Mononuclear cell (primary cell): ENCODE results near the gene SPRYD4. TPM values are rescaled to one million over a fixed set of nuclear protein-coding genes. Genes with fewer than 3 reads are reported as not detected.
"Not testable (repeated sequence)": the region's sequence is repeated elsewhere in the genome, so short reads cannot be mapped to it uniquely, and the experiment has no call there.

ENCODE experiments used
- H3K27me3 ChIP-seq: 2 replicates; pipeline ENCODE4 v1.6.0; 2011; ENCODE audit warnings: low read length, control low read depth; ENCODE audit not compliant: insufficient read depth
- H3K4me1 ChIP-seq: 2 replicates; pipeline ENCODE4 v1.5.1; 2011; ENCODE audit warnings: mild to moderate bottlenecking, low read length, control low read depth; ENCODE audit not compliant: insufficient read depth
- H3K4me3 ChIP-seq: 2 replicates; pipeline ENCODE4 v1.5.1; 2011; ENCODE audit warnings: mild to moderate bottlenecking, low read length, moderate library complexity
- H3K9me3 ChIP-seq: 2 replicates; pipeline ENCODE4 v1.5.1; 2011; ENCODE audit warnings: low read depth, mild to moderate bottlenecking, control low read depth, low read length
- total RNA-seq: library from RNA; depleted of rRNA; stranded (reverse); fragments of >200 nt; gene quantifications from one replicate; pipeline ENCODE4 v1.2.3, GENCODE V29; 2012

The SPRYD4 gene
- total RNA-seq, 1 donor: 2.9 TPM

DNA sequence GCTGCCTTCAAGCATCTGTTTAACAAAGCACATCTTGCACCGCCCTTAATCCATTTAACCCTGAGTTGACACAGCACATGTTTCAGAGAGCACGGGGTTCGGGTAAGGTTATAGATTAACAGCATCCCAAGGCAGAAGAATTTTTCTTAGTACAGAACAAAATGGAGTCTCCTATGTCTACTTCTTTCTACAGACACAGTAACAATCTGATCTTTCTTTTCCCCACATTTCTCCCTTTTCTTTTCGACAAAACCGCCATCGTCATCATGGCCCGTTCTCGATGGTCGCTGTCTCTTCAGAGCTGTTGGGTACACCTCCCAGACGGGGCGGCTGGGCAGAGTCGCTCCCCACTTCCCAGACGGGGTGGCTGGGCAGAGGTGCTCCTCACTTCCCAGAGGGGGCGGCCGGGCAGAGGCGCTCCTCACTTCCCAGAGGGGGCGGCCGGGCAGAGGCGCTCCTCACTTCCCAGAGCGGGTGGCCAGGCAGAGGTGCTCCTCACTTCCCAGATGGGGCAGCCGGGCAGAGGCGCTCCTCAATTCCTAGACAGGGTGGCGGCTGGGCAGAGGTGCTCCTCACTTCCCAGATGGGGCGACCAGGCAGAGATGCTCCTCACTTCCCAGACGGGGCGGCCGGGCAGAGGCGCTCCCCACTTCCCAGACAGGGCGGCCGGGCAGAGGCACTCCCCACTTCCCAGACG is 25.2 kb downstream of the SPRYD4 start:
- H3K4me3 ChIP-seq, H3K9me3 ChIP-seq: not testable (repeated sequence)
- peaks cover 21% of the 10 kb centered on the region for H3K27me3 ChIP-seq

DNA sequence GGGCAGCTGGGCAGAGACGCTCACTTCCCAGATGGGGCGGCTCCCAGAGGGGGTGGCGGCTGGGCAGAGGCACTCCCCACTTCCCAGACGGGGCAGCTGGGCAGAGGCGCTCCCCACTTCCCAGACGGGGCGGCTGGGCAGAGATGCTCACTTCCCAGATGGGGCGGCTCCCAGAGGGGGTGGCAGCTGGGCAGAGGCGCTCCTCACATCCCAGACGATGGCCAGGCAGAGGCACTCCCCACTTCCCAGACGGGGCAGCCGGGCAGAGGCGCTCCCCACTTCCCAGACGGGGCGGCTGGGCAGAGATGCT is 25.7 kb downstream of the SPRYD4 start:
- peaks cover 16% of the 10 kb centered on the region for H3K27me3 ChIP-seq
- not testable (repeated sequence) for H3K4me3 ChIP-seq, H3K9me3 ChIP-seq, H3K4me1 ChIP-seq

More for the DNA sequence above, 25.2 kb downstream of the SPRYD4 start:
- H3K4me1 ChIP-seq: not testable (repeated sequence)

DNA sequence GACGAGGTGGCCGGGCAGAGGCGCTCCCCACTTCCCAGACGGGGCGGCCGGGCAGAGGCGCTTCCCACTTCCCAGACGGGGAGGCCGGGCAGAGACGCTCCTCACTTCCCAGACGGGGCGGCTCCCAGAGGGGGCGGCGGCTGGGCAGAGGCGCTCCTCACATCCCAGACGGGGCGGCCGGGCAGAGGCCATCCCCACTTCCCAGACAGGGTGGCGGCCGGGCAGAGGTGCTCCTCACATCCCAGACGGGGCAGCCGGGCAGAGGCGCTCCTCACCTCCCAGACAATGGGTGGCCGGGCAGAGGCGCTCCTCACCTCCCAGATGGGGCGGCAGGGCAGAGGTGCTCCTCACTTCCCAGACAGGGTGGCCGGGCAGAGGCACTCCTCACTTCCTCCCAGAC is 26.1 kb downstream of the SPRYD4 start:
- H3K4me1 ChIP-seq, H3K9me3 ChIP-seq, H3K4me3 ChIP-seq: not testable (repeated sequence)
- H3K27me3 ChIP-seq: peaks cover 12% of the 10 kb centered on the region

DNA sequence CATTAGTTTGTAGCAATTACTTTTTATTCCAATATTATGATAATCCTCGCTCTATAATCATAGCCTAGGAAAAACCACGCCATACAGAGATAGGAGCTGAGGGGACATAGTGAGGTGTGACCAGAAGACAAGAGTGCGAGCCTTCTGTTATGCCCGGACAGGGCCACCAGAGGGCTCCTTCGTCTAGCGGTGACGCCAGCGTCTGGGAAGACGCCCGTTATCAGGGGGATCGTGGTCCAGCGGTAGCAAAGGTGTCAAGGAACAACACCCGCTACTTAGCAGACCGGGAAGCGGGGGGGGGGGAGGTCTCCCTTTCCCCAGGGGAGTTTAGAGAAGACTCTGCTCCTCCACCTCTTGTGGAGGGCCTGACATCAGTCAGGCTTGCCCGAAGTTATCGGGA is 28.3 kb downstream of the SPRYD4 start:
- not testable (repeated sequence) for H3K27me3 ChIP-seq, H3K4me1 ChIP-seq, H3K4me3 ChIP-seq, H3K9me3 ChIP-seq

DNA sequence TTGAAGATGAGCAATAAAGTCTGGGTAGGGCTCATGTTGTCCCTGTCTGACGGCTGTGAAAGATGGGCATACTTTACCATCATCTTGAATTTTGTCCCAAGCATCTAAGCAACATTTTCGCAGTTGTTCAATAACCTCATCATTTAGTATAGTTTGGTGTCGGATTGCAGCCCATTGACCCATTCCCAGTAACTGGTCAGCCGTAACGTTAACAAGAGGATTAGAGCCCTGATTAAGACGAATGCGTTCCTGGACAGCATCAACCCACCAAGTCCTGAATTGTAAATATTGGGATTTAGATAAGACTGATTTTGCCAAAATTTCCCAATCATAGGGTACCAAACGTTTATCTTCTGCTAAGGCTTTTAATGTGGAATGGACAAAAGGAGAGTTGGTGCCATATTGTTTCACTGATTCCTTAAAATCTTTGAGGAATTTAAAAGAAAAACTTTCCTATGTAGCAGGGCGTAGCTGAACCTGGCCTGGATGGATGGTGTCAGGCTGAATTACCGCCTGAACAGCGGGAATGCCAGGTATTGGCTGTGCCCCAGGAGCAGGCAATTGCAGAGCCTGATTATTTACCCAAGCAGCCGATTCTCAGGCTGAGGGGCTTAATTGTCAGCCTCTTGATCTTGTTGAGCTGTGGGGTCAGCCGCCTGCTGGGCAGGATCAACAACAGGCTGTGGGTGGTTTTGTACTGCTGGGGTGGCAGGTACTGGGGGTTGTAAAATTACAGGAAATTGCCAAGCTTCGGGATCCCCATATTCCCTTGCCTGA is 29.9 kb downstream of the SPRYD4 start:
- not testable (repeated sequence) for H3K27me3 ChIP-seq, H3K4me1 ChIP-seq, H3K9me3 ChIP-seq, H3K4me3 ChIP-seq

DNA sequence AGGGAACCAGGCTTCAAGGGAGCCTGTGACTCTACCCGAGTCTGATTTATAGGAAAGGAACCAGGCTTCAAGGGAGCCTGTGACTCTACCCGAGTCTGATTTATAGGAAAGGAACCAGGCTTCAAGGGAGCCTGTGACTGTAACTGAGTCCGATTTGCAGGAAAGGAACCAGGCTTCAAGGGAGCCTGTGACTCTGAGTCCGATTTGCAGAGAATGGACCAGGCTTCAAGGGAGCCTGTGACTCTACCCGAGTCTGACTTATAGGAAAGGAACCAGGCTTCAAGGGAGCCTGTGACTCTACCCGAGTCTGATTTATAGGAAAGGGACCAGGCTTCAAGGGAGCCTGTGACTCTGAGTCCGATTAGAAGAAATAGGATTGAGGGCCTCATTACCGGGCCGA is 31.1 kb downstream of the SPRYD4 start:
- not testable (repeated sequence) for H3K4me3 ChIP-seq, H3K9me3 ChIP-seq

DNA sequence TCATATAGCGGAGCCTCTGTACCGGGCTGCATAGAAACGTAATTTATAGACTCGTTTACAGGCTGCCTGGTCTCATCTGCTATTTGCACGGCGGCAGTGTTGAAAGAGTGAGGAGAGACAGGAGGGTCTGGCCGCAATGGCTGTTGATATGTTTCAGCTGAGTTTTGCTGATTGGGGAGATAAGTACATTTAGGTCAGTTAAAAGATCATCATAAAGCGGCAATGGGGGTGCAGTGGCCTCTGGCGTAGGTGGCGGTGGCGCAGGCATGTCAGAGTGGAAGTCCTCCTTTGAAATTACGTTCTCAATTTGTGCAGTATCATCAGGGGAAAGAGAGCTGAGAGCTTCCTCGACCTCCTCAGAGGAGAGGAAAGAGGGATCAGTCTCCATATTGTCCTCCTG is 31.5 kb downstream of the SPRYD4 start:
- not testable (repeated sequence) for H3K4me1 ChIP-seq, H3K27me3 ChIP-seq, H3K9me3 ChIP-seq, H3K4me3 ChIP-seq

More for the DNA sequence above, 31.1 kb downstream of the SPRYD4 start:
- not testable (repeated sequence) for H3K4me1 ChIP-seq, H3K27me3 ChIP-seq

DNA sequence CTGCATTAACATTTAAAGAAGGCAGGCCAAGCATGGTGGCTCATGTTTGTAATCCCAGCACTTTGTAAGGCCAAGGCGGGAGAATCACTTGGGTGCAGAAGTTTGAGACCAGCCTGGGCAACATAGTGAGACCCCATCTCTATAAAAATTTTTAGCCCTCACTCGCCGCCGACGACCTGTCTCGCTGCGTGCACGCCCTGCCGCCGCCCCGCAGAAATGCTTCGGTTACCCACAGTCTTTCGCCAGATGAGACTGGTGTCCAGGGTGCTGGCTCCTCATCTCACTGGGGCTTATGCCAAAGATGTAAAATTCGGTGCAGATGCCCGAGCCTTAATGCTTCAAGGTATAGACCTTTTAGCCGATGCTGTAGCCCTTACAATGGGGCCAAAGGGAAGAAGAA is 42.4 kb downstream of the SPRYD4 start:
- Histone ChIP-seq H3K4me1 (no peaks in the 10 kb centered on the region), H3K9me3 (no peaks in the 10 kb centered on the region), H3K4me3 (no peak overlapping the region), H3K27me3 (no peaks in the 10 kb centered on the region)

DNA sequence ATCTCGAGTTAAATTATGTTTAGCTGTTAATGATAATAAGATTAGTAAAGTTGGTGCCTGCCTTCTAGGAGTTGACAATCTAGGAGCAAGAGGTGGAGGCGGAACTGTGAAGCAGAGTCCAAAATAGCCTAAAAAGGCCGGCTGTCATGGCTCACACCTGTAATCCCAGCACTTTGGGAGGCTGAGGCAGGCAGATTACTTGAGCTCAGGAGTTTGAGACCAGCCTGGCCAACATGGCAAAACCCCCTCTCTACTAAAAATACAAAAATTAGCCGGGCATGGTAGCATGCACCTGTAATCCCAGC is 45.6 kb downstream of the SPRYD4 start:
- H3K9me3 ChIP-seq, H3K4me3 ChIP-seq, H3K27me3 ChIP-seq: not testable (repeated sequence)
- H3K4me1 ChIP-seq: peaks cover 12% of the 10 kb centered on the region

DNA sequence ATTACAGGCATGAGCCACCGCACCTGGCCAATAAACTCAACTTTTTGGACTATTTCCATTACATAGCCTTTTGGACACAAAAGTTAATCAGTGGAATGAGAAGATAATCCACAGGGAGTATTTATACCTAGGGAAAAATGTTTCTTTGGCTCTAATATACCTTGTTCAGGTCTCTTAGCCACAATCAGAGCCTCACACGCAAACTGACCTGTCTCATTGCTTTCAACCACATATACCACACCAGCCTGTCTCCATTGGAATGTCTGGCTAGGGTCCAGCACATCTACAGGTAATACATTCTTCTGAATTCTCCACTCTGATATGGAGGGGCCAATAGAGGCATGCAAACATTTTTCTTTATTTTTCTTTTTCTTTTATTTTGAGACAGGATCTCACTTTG is 49.5 kb downstream of the SPRYD4 start:
- Histone ChIP-seq H3K9me3 (no peaks in the 10 kb centered on the region), H3K4me1 (peaks cover 42% of the 10 kb centered on the region), H3K27me3 (no peaks in the 10 kb centered on the region), H3K4me3 (no peak overlapping the region)

DNA sequence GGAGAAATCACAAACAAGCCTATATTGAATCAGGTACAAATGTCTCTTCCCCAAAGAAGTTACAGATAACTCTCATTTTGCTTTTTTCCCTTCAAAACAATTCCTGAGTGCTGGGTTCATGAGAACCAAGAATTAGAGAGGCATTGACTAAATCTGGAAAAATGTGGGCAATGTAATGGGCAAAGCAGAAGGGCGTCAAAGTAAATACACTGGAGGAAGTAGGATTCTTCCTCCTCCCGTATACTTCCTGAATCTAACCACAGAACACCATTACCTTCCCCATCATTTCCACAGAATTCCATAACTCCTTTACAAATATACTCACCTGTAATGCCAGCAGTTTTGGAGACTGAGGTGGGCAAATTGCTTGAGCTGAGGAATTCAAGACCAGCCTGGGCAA is 50.2 kb downstream of the SPRYD4 start:
- Histone ChIP-seq H3K27me3 (no peaks in the 10 kb centered on the region), H3K9me3 (no peaks in the 10 kb centered on the region), H3K4me1 (peaks cover 43% of the 10 kb centered on the region), H3K4me3 (no peak overlapping the region)

DNA sequence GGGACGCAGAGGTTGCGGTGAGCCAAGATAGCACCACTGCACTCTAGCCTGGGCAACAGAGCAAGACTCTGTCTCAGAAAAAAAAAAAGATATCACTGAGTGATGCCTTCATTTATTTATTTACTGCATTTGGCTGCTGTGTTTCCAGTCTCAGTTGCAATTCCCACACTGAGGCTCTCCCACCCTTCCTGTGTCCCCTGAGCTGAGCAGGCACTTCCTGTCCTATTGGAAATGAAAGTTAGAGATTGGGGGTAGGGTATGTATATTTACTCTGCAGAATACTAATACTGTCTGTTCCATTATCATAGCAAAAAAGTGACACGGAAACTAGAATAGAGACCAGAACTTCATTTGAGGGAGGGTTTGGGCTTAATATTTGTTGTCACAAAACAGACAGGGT is 51.7 kb downstream of the SPRYD4 start:
- Histone ChIP-seq H3K4me3 (no peak overlapping the region), H3K27me3 (no peaks in the 10 kb centered on the region), H3K4me1 (peaks cover 43% of the 10 kb centered on the region), H3K9me3 (no peaks in the 10 kb centered on the region)

DNA sequence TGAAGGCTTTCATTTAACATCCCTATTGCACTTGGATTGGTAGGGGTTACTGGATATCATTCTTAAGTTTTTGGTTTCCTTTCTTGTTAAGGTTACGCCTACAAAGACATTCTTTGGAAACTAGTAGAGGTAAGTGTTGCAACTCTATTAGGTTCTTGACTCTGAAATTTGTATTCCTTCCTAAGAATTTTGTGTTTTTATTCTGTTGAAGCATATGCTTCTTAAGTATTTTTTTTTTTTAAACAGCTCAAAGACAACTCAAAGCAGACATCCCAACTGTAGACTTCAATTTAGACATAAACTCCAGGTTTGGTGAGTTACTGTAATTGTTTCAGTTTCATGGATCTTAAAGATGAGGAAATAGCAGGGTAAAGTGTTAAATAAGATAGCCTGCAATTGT is 52.1 kb downstream of the SPRYD4 start:
- peaks cover 43% of the 10 kb centered on the region for H3K4me1 ChIP-seq
- H3K4me3 ChIP-seq: no peak overlapping the region

DNA sequence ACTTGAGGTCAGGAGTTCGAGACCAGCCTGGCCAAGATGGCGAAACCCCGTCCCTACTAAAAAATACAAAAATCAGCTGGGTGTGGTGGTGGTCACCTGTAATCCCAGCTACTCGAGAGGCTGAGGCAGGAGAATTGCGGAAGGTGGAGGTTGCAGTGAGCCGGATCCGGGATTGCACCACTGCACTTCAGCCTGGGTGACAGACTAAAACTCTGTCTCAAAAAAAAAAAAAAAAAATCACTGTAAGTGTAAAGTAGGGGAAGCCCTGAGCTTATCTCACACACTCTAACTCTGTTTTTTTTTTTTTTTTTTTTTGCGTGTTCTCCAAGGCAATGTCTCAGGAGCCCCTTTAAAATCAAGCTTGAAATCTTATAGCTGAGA is 52.8 kb downstream of the SPRYD4 start:
- Histone ChIP-seq H3K27me3 (no peaks in the 10 kb centered on the region), H3K4me1 (peaks cover 43% of the 10 kb centered on the region), H3K4me3 (peak overlapping the region; percentile 45), H3K9me3 (no peaks in the 10 kb centered on the region)

More for the DNA sequence above, 52.1 kb downstream of the SPRYD4 start:
- Histone ChIP-seq H3K27me3 (no peaks in the 10 kb centered on the region), H3K9me3 (no peaks in the 10 kb centered on the region)

DNA sequence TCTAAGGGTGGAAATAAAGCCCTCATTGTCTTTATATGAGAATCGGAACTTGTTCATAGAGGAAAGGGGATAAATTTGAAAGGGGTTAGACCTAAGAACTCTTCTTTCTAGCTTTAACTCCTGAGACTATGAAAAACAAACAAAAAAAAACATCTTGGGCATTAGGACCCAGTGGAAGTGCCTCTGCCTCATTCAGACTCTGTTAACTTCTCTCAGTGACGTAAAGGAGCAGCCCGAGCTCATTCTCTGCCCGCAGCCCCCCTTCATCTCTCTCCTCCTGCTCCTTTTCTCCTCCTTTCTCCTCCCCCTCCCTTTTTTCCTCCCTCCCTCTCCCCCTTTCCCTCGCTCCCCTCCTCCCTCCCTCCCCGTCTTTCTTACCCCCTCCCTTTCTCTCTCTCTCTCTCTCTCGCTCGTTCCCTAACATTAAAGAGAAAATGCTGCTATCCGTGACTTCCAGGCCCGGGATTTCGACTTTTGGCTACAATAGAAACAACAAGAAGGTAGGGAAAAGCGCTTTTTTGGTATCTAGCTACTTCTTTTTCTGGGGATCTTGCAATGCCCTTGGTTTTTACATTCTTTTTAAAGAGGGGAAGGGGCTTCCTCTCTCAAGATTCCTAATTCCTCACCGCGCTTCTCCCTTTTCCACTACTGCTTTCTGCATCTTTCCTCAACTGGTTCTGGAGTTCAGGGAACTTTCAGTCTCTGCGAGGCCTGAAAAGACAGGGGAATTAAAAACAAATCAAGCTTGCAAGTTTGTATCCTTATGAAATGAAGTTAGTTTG is 53.4 kb downstream of the SPRYD4 start, which contains the start of gene RBMS2:
Gene RBMS2, plus strand, starts transcription at position 231 of the 782 bp plus-strand sequence. Its CDS starts 204 bp downstream, at position 435.
- H3K9me3 ChIP-seq: no peaks in the 10 kb centered on the region
- peak within 1 kb of the TSS; percentile 45 for H3K4me3 ChIP-seq
- H3K27me3 ChIP-seq: no peaks in the 10 kb centered on the region
- H3K4me1 ChIP-seq: peaks cover 43% of the 10 kb centered on the region
